GM23338 (cell line): ENCODE results near the gene C6orf15. TPM values are rescaled to one million over a fixed set of nuclear protein-coding genes. Genes with fewer than 3 reads are reported as not detected.

Source experiments
- CREB1 ChIP-seq: fragments of 250-450 bp; sonication (Bioruptor Pico); IDR thresholded peaks from 2 replicates; pipeline ENCODE4 v1.5.0; 2020; ENCODE audit warnings: low read depth, mild to moderate bottlenecking, moderate library complexity
- CTCF ChIP-seq, 2 experiments: fragments of 200-600 bp in 1 of 2; sonication (generic) in 1 of 2; conservative IDR thresholded peaks; 2 replicates each; pipeline versions ENCODE4 v1.5.1 to v1.6.1; 2016 to 2017; ENCODE audit warnings: antibody characterized with exemption in 2 of 2, low read depth in 2 of 2, mild to moderate bottlenecking in 2 of 2, moderate library complexity in 1 of 2
- ETS1 ChIP-seq: IDR thresholded peaks from 2 replicates; pipeline ENCODE4 v1.6.1; 2016; ENCODE audit warnings: antibody characterized with exemption
- EZH2 ChIP-seq: fragments of 200-600 bp; sonication (generic); IDR thresholded peaks from one replicate; pipeline ENCODE4 v1.8.0; 2017; ENCODE audit warnings: antibody characterized with exemption, mild to moderate bottlenecking, low read depth; ENCODE audit not compliant: unreplicated experiment
- EZH2phosphoT487 ChIP-seq: fragments of 200-600 bp; sonication (generic); IDR thresholded peaks from one replicate; pipeline ENCODE4 v1.8.1; 2018; ENCODE audit warnings: antibody characterized with exemption; ENCODE audit not compliant: unreplicated experiment
- JUNB ChIP-seq: IDR thresholded peaks from one replicate; pipeline ENCODE4 v1.6.1; 2016; ENCODE audit warnings: antibody characterized with exemption; ENCODE audit not compliant: unreplicated experiment
- NANOG ChIP-seq: IDR thresholded peaks from 2 replicates; pipeline ENCODE4 v1.6.1; 2016; ENCODE audit warnings: antibody characterized with exemption, borderline replicate concordance
- POLR2AphosphoS5 ChIP-seq: IDR thresholded peaks from 2 replicates; pipeline ENCODE4 v1.6.1; 2016; ENCODE audit warnings: antibody characterized with exemption, low read depth
- STAT1 ChIP-seq: IDR thresholded peaks from one replicate; pipeline ENCODE4 v1.6.1; 2016; ENCODE audit warnings: antibody characterized with exemption; ENCODE audit not compliant: unreplicated experiment
- ZNF331 ChIP-seq: fragments of 250-450 bp; sonication (Bioruptor Pico); IDR thresholded peaks from 2 replicates; pipeline ENCODE4 v1.5.0; 2020; ENCODE audit warnings: low read depth, mild to moderate bottlenecking, moderate library complexity
- ZNF462 ChIP-seq: fragments of 250-450 bp; sonication (Bioruptor Pico); IDR thresholded peaks from 2 replicates; pipeline ENCODE4 v1.5.0; 2020; ENCODE audit warnings: mild to moderate bottlenecking, moderate library complexity
- polyA plus RNA-seq: library from polyadenylated mRNA; unstranded; fragments of >200 nt; fragmentation: Nextera tagmentation; extraction: Ambion mirVana; gene quantifications from 2 replicates; pipeline ENCODE4 v1.2.1, GENCODE V29; 2016
- total RNA-seq: library from RNA; depleted of rRNA; stranded (reverse); fragments of >200 nt; shearing (Covaris generic); gene quantifications from 2 replicates; pipeline ENCODE4 v1.2.3, GENCODE V29; 2014

The C6orf15 gene
- total and polyA plus RNA-seq, 2 experiments from 2014 or later, result not detected

- TF ChIP-seq ZNF462 (CRISPR knock-in tag) (no peak), EZH2phosphoT487 (no peak), EZH2 (no peak), ETS1 (no peak), CTCF (conservative IDR thresholded peaks at IDR 0.05; ENCODE audit: low read depth in 2 of 2) (no peak), JUNB (no peak), NANOG (no peak), ZNF331 (CRISPR knock-in tag) (no peak), POLR2AphosphoS5 (no peak), STAT1 (no peak), CREB1 (CRISPR knock-in tag) (no peak)
Measured at GRCh38 chr6:31092238-31092637, 20.1 kb downstream of the C6orf15 start (continued).
